AG04449 (cell line): Measurements from ENCODE around the gene GSE1.
A peak's percentile ranks its signal among the peaks of the same experiment; 100 is the strongest.

ENCODE experiments used
- CTCF ChIA-PET: fragments of 350-600 bp; formaldehyde crosslinking; extraction: SDS; loops from one replicate; lab custom pipeline; 2021; ENCODE audit warnings: antibody characterized with exemption; lab: Yijun Ruan, JAX
- POLR2A ChIA-PET: fragments of 400-600, 350-600 bp; formaldehyde crosslinking; extraction: SDS; loops from one replicate; lab custom pipeline; 2020; ENCODE audit warnings: antibody characterized with exemption, inconsistent platforms; lab: Yijun Ruan, JAX
- DNase-seq: peaks from one replicate; pipeline ENCODE4 v3.0.0-alpha.2; 2010; ENCODE audit warnings: low read depth, low spot score
- H3K4me3 ChIP-seq: 2 replicates; pipeline ENCODE4 v1.5.1; 2011; ENCODE audit warnings: low read depth, mild to moderate bottlenecking, control low read depth, low read length
- TF ChIP-seq, protein P1 (sequence below): IDR thresholded peaks from one replicate; pipeline ENCODE4 v1.5.1; 2011; ENCODE audit warnings: mild to moderate bottlenecking, moderate library complexity, low read length, control low read depth, inconsistent platforms; ENCODE audit not compliant: insufficient read depth; ENCODE audit errors: missing control alignments

GSE1 gene

DNA sequence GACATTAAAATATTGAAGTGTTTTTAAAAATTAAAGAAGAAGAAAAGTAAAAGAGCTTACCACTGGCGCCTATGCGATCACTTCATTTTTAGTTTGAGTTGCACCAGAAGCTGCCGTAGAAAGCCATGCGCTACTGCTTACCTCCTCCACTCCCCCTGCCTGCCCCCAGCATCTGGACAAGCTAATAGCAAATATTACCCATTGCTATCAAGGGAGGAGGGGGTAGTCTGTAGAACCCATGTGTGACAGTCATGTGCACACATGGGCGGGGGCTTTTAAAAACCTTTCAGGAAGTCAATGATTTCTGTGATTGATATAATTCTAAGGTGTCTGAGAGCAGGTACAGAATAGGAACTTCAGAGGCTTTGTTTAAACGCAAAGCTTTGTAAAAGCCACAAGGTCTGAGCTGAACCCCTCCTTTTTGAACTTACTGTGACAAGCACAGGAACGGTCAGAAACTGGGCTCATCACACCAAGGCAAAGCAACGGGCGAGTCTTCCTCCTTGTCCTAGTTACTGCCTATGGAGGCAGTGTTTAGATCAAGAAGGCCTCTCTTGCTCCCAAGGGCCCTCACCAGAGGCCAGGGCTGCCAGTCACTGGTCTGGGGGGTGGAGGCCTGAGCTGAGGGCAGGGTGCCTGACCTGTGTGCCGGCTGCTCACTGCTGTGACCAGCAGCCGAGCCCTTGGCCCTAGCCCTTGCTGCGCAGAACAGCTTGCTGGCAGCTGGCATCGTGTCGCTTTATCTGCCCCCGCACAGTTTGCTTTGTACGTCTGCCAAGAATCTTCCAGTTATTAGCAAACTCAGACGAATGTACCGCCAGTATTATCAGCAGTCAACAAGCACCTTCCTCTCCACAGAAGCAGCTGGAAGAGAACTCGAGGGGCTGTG is 60.7 kb downstream of the GSE1 start:
- no peak overlapping the region for H3K4me3 ChIP-seq
- no peak for DNase-seq
- CTCF ChIA-PET, result interaction anchor here (0.6 to 17.4 kb wide), 8 partner anchors 8 to 124 kb away, joined by 3 to 220 read pairs (median 6); no protein-coding TSS in a partner anchor
- POLR2A ChIA-PET, result no interaction called here
- TF ChIP-seq, protein P1, sequence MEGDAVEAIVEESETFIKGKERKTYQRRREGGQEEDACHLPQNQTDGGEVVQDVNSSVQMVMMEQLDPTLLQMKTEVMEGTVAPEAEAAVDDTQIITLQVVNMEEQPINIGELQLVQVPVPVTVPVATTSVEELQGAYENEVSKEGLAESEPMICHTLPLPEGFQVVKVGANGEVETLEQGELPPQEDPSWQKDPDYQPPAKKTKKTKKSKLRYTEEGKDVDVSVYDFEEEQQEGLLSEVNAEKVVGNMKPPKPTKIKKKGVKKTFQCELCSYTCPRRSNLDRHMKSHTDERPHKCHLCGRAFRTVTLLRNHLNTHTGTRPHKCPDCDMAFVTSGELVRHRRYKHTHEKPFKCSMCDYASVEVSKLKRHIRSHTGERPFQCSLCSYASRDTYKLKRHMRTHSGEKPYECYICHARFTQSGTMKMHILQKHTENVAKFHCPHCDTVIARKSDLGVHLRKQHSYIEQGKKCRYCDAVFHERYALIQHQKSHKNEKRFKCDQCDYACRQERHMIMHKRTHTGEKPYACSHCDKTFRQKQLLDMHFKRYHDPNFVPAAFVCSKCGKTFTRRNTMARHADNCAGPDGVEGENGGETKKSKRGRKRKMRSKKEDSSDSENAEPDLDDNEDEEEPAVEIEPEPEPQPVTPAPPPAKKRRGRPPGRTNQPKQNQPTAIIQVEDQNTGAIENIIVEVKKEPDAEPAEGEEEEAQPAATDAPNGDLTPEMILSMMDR, result no peak

- DNase-seq, result no peak
- no peak overlapping the region for H3K4me3 ChIP-seq
- ChIA-PET CTCF (interaction anchor here (1.0 to 17.4 kb wide), 6 partner anchors 8 to 123 kb away, joined by 5 to 220 read pairs (median 18); no protein-coding TSS in a partner anchor), POLR2A (no interaction called here)
- TF ChIP-seq, protein P1, result no peak
Measured at GRCh38 chr16:85674418-85674755, 61.3 kb downstream of the GSE1 start.

- DNase-seq, result no peak
- CTCF ChIA-PET, result interaction anchor here (0.8 to 17.4 kb wide), 13 partner anchors 9 to 423 kb away, joined by 3 to 220 read pairs (median 4); no protein-coding TSS in a partner anchor
Measured at GRCh38 chr16:85674828-85675227, 61.7 kb downstream of the GSE1 start.

DNA sequence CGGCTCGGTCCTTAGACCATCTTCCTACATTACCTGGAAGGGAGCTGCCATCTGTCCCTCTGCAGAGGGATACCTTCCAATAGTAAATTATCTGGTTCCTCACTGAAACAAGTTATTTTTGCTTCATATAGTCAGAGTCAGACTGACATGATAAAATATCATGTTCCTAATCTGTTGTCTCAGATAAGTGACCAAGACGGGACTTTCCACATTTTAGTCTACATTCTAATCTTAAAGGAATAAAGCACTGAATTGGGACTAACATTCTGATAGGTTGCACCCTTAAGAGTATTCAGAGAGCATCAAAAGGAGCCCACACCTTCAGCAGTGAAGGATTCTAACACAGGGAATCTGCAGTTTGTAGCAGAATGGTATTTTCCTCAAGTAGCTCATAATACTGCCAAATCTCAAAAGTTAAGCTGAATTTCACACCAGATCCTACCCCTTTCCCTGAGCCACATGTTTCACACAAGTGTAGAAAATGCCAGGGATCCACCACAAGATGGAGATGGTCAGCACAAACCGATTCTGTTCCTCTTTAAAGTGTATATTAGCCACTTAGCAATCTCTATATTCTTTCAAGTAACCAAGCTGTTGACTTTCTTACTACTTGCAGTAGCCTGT is 62.2 kb downstream of the GSE1 start:
- POLR2A ChIA-PET, result no interaction called here
- CTCF ChIA-PET, result interaction anchor here (0.8 to 17.4 kb wide), 20 partner anchors 9 to 560 kb away, joined by 3 to 220 read pairs (median 4); partner anchors contain the start of gene GINS2
- TF ChIP-seq, protein P1, result peak; percentile 58
- DNase-seq, result no peak
- no peak overlapping the region for H3K4me3 ChIP-seq

More at GRCh38 chr16:85674828-85675227, 61.7 kb downstream of the GSE1 start:
- no peak overlapping the region for H3K4me3 ChIP-seq
- POLR2A ChIA-PET, result no interaction called here
- TF ChIP-seq, protein P1, result no peak

DNA sequence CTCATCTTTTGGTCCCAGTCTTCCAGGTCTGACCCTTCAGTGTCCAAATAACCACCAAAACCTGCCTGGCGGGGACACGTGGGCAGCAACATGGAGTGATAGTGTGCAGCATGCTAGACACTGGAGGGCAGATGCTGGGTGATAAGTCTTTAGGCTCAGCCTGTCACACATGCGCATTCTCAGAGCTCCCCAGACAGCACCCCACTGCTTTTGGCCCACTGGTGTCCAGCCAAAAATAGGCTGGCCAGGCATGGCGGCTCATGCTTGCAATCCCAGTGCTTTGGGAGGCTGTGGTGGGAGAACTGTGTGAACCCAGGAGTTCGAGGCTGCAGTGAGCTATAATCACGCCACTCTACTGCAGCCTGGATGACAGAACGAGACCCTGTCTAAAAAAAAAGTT is 63.3 kb downstream of the GSE1 start:
- DNase-seq, result no peak
- TF ChIP-seq, protein P1, result no peak
- ChIA-PET CTCF (interaction anchor here (0.9 to 17.4 kb wide), 10 partner anchors 8 to 562 kb away, joined by 3 to 220 read pairs (median 4); partner anchors contain the start of gene GINS2), POLR2A (no interaction called here)
- H3K4me3 ChIP-seq, result no peak overlapping the region
